Neural cell (in vitro differentiated cells): ENCODE measurements around the gene MSH3. TPM values are rescaled to one million over a fixed set of nuclear protein-coding genes. Genes with fewer than 3 reads are reported as not detected.

ENCODE experiments used
- H2AFZ ChIP-seq: fragments of 200-600, 300-800 bp; sonication (generic), shearing (Covaris generic); 2 replicates; pipeline ENCODE4 v1.6.0; 2014; ENCODE audit warnings: low read depth, mild to moderate bottlenecking, antibody characterized with exemption, low read length, moderate library complexity
- H3F3A ChIP-seq: fragments of 200-600 bp; shearing (Covaris generic); 2 replicates; pipeline ENCODE4 v1.6.1; 2016; ENCODE audit warnings: mild to moderate bottlenecking, moderate library complexity, mixed read lengths, antibody characterized with exemption, low read length; ENCODE audit not compliant: insufficient read depth, poor library complexity, severe bottlenecking
- H3K27ac ChIP-seq: fragments of 200-600, 300-800 bp; sonication (generic), shearing (Covaris generic); 2 replicates; pipeline ENCODE4 v1.5.1; 2014; ENCODE audit warnings: mild to moderate bottlenecking, low read length, moderate library complexity
- H3K27me3 ChIP-seq: fragments of 300-800, 200-600 bp; sonication (generic), shearing (Covaris generic); 2 replicates; pipeline ENCODE4 v1.6.0; 2014; ENCODE audit warnings: mild to moderate bottlenecking, low read depth, low read length, moderate library complexity; ENCODE audit not compliant: insufficient read depth
- H3K36me3 ChIP-seq: fragments of 300-800, 200-600 bp; sonication (generic), shearing (Covaris generic); 2 replicates; pipeline ENCODE4 v1.5.1; 2014; ENCODE audit warnings: mild to moderate bottlenecking, antibody characterized with exemption, low read length, moderate library complexity; ENCODE audit not compliant: insufficient read depth
- H3K4me2 ChIP-seq: fragments of 300-800, 200-600 bp; sonication (generic), shearing (Covaris generic); 2 replicates; pipeline ENCODE4 v1.6.0; 2014; ENCODE audit warnings: mild to moderate bottlenecking, low read length
- H3K4me3 ChIP-seq: fragments of 300-800, 200-600 bp; sonication (generic), shearing (Covaris generic); 2 replicates; pipeline ENCODE4 v1.5.1; 2014; ENCODE audit warnings: mild to moderate bottlenecking, low read length, moderate library complexity
- H3K79me2 ChIP-seq: fragments of 200-600 bp; shearing (Covaris generic); replicated peaks from 2 replicates; pipeline ENCODE4 v1.6.0; 2014; ENCODE audit warnings: mild to moderate bottlenecking, low read length, moderate library complexity; ENCODE audit not compliant: insufficient read depth
- H3K9ac ChIP-seq: fragments of 300-800, 200-600 bp; sonication (generic), shearing (Covaris generic); 2 replicates; pipeline ENCODE4 v1.6.1; 2016; ENCODE audit warnings: mild to moderate bottlenecking, low read length, mixed read lengths
- H3K9me2 ChIP-seq: fragments of 200-600 bp; shearing (Covaris generic); 2 replicates; pipeline ENCODE4 v1.6.1; 2016; ENCODE audit warnings: mild to moderate bottlenecking, low read length, mixed read lengths; ENCODE audit not compliant: insufficient read depth
- H3K9me3 ChIP-seq: fragments of 200-600, 300-800 bp; sonication (generic), shearing (Covaris generic); 2 replicates; pipeline ENCODE4 v1.6.1; 2016; ENCODE audit warnings: mild to moderate bottlenecking, mixed run types, low read length, moderate library complexity, mixed read lengths
- H4K20me1 ChIP-seq: fragments of 200-600 bp; shearing (Covaris generic); 2 replicates; pipeline ENCODE4 v1.6.1; 2016; ENCODE audit warnings: mild to moderate bottlenecking, mixed run types; ENCODE audit not compliant: insufficient read depth
- EP300 ChIP-seq: fragments of 450-650 bp; conservative IDR thresholded peaks from 2 replicates; pipeline ENCODE4 v1.6.1; 2014; ENCODE audit warnings: antibody characterized with exemption, mild to moderate bottlenecking, moderate library complexity; ENCODE audit not compliant: poor library complexity, severe bottlenecking
- EZH2 ChIP-seq: fragments of 200-600, 300-800 bp; shearing (Covaris generic), sonication (generic); IDR thresholded peaks from 2 replicates; pipeline ENCODE4 v1.6.1; 2014; ENCODE audit warnings: antibody characterized with exemption, low read length, borderline replicate concordance, mild to moderate bottlenecking; ENCODE audit not compliant: insufficient read depth, poor library complexity, severe bottlenecking
- MXI1 ChIP-seq: fragments of 450-650 bp; conservative IDR thresholded peaks from 2 replicates; pipeline ENCODE4 v1.6.1; 2014; ENCODE audit warnings: antibody characterized with exemption, mild to moderate bottlenecking; ENCODE audit not compliant: poor library complexity, severe bottlenecking
- POLR2AphosphoS5 ChIP-seq: IDR thresholded peaks from 2 replicates; pipeline ENCODE4 v1.6.1; 2012
- RAD21 ChIP-seq: fragments of 450-650 bp; conservative IDR thresholded peaks from 2 replicates; pipeline ENCODE4 v1.6.1; 2014; ENCODE audit warnings: antibody characterized with exemption, mild to moderate bottlenecking, moderate library complexity
- SMC3 ChIP-seq: fragments of 450-650 bp; conservative IDR thresholded peaks from 2 replicates; pipeline ENCODE4 v1.6.1; 2014; ENCODE audit warnings: antibody characterized with exemption, mild to moderate bottlenecking, moderate library complexity; ENCODE audit not compliant: poor library complexity
- TAF1 ChIP-seq: IDR thresholded peaks from 2 replicates; pipeline ENCODE4 v1.6.1; 2012; ENCODE audit warnings: low read depth
- polyA plus RNA-seq: library from polyadenylated mRNA; depleted of rRNA; stranded (reverse); fragments of >200 nt; gene quantifications from 2 replicates; pipeline ENCODE4 v1.2.3, GENCODE V29; 2014
- TF ChIP-seq, protein P1 (sequence below): fragments of 450-650 bp; IDR thresholded peaks from 2 replicates; pipeline ENCODE4 v1.5.1; 2014; ENCODE audit warnings: antibody characterized with exemption, mild to moderate bottlenecking, moderate library complexity; ENCODE audit not compliant: poor library complexity, severe bottlenecking
- TF ChIP-seq, protein P2 (sequence below): IDR thresholded peaks from 2 replicates; pipeline ENCODE4 v1.6.1; 2012; ENCODE audit warnings: borderline replicate concordance

The MSH3 gene
- polyA plus RNA-seq, 1 donor from 2014 or later: 9.8 TPM

DNA sequence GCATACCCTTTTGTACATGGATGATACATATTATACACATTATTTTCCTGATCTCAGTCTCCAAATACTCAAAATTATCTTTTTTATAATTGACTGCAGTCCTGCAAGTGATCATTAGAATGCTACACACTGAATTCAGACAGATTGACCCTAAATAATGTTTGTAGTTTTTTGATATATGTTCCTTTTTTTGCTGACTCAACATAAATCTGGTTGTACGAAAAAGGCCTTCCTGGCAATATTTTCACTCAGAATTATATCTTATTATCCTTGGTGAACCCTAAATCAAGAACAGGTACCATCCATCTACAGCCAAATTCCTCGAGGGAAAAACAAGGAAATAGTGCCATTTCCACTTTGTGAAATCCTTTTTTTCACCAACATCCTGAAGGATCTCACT is 200.1 kb downstream of the MSH3 start:
- Histone ChIP-seq H4K20me1 (no peaks in the 10 kb centered on the region), H3K27ac (no peak overlapping the region), H3K9ac (no peak overlapping the region), H3F3A (no peaks in the 10 kb centered on the region), H3K9me2 (no peaks in the 10 kb centered on the region), H3K27me3 (no peaks in the 10 kb centered on the region), H3K36me3 (no peaks in the 10 kb centered on the region), H3K4me3 (no peak overlapping the region), H3K79me2 (no peaks in the 10 kb centered on the region), H3K4me2 (no peak overlapping the region), H3K9me3 (no peaks in the 10 kb centered on the region), H2AFZ (no peak overlapping the region)
- TF ChIP-seq MXI1 (no peak), EP300 (no peak), SMC3 (no peak), POLR2AphosphoS5 (no peak), TAF1 (no peak), RAD21 (no peak), EZH2 (no peak)
- TF ChIP-seq, protein P1, sequence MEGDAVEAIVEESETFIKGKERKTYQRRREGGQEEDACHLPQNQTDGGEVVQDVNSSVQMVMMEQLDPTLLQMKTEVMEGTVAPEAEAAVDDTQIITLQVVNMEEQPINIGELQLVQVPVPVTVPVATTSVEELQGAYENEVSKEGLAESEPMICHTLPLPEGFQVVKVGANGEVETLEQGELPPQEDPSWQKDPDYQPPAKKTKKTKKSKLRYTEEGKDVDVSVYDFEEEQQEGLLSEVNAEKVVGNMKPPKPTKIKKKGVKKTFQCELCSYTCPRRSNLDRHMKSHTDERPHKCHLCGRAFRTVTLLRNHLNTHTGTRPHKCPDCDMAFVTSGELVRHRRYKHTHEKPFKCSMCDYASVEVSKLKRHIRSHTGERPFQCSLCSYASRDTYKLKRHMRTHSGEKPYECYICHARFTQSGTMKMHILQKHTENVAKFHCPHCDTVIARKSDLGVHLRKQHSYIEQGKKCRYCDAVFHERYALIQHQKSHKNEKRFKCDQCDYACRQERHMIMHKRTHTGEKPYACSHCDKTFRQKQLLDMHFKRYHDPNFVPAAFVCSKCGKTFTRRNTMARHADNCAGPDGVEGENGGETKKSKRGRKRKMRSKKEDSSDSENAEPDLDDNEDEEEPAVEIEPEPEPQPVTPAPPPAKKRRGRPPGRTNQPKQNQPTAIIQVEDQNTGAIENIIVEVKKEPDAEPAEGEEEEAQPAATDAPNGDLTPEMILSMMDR: no peak
- TF ChIP-seq, protein P2, sequence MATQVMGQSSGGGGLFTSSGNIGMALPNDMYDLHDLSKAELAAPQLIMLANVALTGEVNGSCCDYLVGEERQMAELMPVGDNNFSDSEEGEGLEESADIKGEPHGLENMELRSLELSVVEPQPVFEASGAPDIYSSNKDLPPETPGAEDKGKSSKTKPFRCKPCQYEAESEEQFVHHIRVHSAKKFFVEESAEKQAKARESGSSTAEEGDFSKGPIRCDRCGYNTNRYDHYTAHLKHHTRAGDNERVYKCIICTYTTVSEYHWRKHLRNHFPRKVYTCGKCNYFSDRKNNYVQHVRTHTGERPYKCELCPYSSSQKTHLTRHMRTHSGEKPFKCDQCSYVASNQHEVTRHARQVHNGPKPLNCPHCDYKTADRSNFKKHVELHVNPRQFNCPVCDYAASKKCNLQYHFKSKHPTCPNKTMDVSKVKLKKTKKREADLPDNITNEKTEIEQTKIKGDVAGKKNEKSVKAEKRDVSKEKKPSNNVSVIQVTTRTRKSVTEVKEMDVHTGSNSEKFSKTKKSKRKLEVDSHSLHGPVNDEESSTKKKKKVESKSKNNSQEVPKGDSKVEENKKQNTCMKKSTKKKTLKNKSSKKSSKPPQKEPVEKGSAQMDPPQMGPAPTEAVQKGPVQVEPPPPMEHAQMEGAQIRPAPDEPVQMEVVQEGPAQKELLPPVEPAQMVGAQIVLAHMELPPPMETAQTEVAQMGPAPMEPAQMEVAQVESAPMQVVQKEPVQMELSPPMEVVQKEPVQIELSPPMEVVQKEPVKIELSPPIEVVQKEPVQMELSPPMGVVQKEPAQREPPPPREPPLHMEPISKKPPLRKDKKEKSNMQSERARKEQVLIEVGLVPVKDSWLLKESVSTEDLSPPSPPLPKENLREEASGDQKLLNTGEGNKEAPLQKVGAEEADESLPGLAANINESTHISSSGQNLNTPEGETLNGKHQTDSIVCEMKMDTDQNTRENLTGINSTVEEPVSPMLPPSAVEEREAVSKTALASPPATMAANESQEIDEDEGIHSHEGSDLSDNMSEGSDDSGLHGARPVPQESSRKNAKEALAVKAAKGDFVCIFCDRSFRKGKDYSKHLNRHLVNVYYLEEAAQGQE: no peak

DNA sequence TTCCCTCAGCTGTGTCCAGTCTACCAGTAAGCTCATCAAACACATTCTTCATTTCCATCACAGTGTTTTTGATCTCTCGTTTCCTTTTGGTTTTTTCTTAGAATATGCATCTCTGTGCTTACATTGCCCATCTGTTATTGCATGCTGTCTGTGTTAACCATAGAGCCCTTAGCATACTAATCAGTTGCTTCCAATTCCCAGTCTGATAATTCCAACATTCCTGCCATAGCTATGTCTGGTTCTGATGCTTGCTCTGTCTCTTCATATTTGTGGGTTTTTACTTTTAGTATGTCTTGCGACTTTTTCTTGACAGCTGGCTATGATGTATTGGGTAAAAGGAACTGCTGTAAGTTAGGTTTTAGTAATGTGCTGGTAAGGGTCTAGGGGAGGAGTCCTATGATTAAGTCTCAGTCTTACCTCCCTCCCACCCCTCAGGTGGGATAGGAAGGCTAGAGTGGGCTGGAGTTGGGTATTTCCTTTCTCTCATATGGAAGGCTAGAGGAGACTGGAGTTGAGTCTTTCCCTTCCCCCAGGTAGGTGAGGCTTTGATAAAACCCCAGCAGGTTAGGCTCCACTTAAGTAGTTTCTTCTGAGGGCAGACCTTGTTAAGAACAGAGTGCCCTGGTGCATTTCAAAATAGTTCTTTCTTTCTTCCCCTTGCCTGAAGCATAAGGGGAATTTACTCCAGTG is 206.6 kb downstream of the MSH3 start:
- Histone ChIP-seq H3K36me3 (no peaks in the 10 kb centered on the region), H2AFZ (no peak overlapping the region), H3K9ac (no peak overlapping the region), H3K4me3 (no peak overlapping the region), H4K20me1 (no peaks in the 10 kb centered on the region), H3K9me2 (no peaks in the 10 kb centered on the region), H3K27me3 (no peaks in the 10 kb centered on the region), H3K27ac (no peak overlapping the region), H3K9me3 (no peaks in the 10 kb centered on the region), H3F3A (no peaks in the 10 kb centered on the region), H3K79me2 (no peaks in the 10 kb centered on the region), H3K4me2 (no peak overlapping the region)
- no peak for TF ChIP-seq EP300
- no peak for TF ChIP-seq POLR2AphosphoS5
- TF ChIP-seq SMC3: no peak
- TF ChIP-seq TAF1: no peak
- no peak for TF ChIP-seq RAD21
- TF ChIP-seq, protein P2: no peak
- TF ChIP-seq EZH2: no peak
